Activated naive CD8-positive, alpha-beta T cell treated with anti-CD3 and anti-CD28 coated beads for 36 hours (primary cell): ENCODE measurements around the gene ANKRD35. TPM values are rescaled to one million over a fixed set of nuclear protein-coding genes. Genes with fewer than 3 reads are reported as not detected.

Source experiments
- DNase-seq: peaks from one replicate; pipeline ENCODE4 v3.0.0; 2021
- H3K27ac Mint-ChIP-seq: one replicate; pipeline ENCODE4 v1.8.0; 2022; ENCODE audit warnings: mild to moderate bottlenecking, moderate library complexity, mixed read lengths
- H3K27me3 Mint-ChIP-seq: one replicate; pipeline ENCODE4 v1.8.0; 2022; ENCODE audit warnings: mild to moderate bottlenecking, mixed read lengths
- H3K36me3 Mint-ChIP-seq: one replicate; pipeline ENCODE4 v1.8.0; 2021; ENCODE audit warnings: mild to moderate bottlenecking, mixed read lengths
- H3K4me1 Mint-ChIP-seq: one replicate; pipeline ENCODE4 v1.8.0; 2021; ENCODE audit warnings: mixed read lengths
- H3K4me3 Mint-ChIP-seq: one replicate; pipeline ENCODE4 v1.8.0; 2022; ENCODE audit warnings: mild to moderate bottlenecking, moderate library complexity, mixed read lengths
- H3K9me3 Mint-ChIP-seq: one replicate; pipeline ENCODE4 v1.8.0; 2022; ENCODE audit warnings: mixed read lengths
- total RNA-seq, 2 experiments: library from RNA; stranded (reverse); gene quantifications; one replicate each; pipeline ENCODE4 v1.2.3, GENCODE V29; 2021

ANKRD35 gene
- total RNA-seq, 2 experiments from 2014 or later = 0.58 to 0.64 TPM

DNA sequence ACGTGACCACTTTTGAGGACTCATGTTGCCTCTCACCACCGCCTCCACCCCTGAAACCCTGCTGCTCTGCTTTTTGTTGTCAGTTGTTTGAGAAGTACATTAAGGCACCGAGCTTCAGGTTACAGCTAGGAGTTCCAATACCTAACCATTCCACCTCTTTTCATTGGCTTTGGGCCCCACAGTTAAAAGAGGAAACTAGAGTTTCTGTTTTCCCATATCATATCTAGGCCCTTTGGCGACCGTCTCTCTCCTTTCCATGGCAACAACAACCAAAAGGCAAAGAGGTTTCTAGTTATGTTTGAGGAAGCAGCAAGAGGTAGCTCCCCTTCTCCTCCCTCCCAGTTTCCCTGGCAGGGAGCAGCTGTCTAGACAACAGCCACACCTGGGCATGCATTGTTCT, 5.9 kb downstream of the ANKRD35 start:
- Mint-ChIP-seq H3K36me3 (no peaks in the 10 kb centered on the region), H3K4me3 (no peak overlapping the region), H3K27ac (no peak overlapping the region), H3K27me3 (peaks cover 23% of the 10 kb centered on the region), H3K4me1 (peaks cover 2% of the 10 kb centered on the region), H3K9me3 (no peaks in the 10 kb centered on the region)
- no peak for DNase-seq

DNA sequence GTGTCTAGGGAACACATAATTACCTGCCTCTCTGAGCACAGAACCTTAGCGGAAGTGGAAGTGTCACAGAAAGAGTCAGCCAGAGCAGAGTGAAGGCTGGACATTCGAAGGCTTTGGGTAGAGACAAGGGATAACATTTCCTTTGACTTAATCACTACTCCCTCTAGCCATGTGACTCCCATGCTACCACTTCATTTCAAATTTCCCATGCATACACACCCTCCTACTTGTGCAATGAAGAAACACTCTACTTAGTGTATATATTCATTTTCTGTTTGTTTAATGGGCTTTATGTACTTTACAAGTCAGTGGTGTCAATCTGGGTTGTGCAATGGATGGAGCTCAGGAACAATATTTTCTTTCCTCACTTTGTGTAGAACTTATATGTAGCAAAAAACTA, 6.9 kb downstream of the ANKRD35 start:
- no peak for DNase-seq
- Mint-ChIP-seq H3K9me3 (no peaks in the 10 kb centered on the region), H3K36me3 (no peaks in the 10 kb centered on the region), H3K4me1 (peaks cover 2% of the 10 kb centered on the region), H3K27ac (no peak overlapping the region), H3K27me3 (peaks cover 12% of the 10 kb centered on the region), H3K4me3 (no peak overlapping the region)

DNA sequence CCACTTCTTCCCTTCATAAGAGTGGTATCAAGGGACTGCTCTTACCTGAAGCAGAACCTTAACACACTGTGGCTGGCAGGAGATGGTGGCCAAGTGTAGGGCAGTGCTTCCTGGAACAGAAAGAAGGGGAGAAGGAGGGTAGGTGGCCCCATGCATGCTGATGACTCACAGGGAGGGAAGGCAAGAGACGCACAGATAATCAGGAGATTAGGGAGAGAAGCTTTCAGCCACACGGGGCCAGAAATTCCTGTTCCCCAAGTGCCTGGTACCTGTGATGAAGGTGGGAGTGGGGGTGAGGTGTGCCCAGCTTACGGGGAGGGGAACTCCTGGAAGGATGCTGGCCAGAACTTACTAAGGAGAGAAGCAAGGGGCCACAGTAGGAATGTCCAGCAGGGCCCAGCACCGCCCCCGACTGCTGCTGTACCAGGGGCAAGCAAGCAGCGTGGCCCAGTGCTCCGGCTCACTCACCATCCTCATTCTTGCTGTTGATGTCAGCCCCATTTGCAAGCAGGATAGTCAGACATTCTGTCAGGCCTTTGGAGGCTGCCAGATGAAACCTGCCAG, 7.7 kb downstream of the ANKRD35 start:
- Mint-ChIP-seq H3K4me1 (peaks cover 2% of the 10 kb centered on the region), H3K9me3 (no peaks in the 10 kb centered on the region), H3K27me3 (peaks cover 7% of the 10 kb centered on the region), H3K4me3 (no peak overlapping the region), H3K27ac (no peak overlapping the region), H3K36me3 (no peaks in the 10 kb centered on the region)
- no peak for DNase-seq

DNA sequence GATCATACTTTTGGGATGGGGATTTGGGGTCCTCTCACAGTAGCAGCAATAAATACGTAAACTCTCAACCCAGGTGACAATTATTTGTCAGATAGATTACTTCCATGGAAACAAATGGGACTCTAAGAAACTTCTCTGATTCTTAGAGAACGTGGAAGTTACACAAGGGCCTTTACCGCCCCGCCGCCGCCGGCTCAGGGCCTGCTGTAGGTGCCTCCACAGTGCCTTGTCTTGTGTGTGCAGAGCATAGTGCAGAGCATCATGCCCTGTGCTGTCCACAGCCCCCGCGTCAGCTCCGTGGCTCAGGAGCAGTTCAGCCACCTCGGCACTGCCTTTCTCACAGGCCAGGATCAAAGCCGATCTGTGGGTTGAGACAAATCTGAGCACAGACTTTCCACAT, 11.0 kb downstream of the ANKRD35 start:
- Mint-ChIP-seq H3K36me3 (no peaks in the 10 kb centered on the region), H3K4me3 (no peak overlapping the region), H3K4me1 (peaks cover 10% of the 10 kb centered on the region), H3K27ac (no peak overlapping the region), H3K9me3 (no peaks in the 10 kb centered on the region), H3K27me3 (peaks cover 3% of the 10 kb centered on the region)
- DNase-seq = no peak

DNA sequence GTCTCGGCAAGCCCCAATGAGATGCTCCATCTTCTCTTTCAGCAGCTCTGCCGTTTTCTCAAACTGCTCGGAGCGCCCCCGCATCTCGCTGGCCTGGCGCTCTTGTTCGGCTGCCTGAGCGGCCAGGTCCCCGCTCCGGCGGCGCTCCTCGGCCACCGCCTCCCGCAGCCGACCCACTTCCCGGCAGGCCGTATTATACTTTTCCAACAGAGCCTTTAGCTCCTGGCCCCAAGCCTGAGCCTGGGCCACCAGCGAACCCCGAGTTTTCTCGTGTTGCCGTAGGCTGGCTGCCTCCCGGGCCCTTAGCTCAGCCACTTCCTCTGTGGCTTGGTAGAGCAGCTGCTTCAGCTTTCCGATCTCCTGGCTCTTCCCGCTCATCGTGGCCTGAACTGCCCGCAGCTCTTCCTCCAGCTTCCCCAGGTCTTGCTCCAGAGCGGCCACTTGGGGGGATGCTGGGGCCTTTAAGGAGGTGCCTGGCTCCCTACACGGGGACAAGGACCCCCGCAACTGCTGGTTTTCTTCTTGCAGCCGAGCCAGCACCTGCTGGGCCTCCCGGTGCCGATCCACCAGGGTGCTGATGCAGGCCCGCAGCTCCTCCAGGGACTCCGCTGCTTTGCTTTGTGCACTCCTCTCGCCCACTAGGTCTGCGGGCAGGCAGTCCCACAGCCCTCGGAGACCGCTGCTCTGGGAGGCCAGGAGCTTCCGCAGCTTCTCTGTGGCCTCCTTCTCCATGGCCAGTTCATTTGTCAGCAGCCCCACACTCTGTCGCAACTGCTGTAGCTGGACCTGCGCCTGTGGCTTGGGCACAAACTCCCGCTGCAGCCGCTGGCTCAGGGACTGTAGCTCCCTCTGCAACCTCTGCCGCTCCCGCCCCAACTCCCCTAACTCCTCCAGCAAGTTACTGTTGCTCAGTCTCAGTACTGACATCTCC, 13.4 kb downstream of the ANKRD35 start:
- Mint-ChIP-seq H3K4me1 (peaks cover 10% of the 10 kb centered on the region), H3K27me3 (peaks cover 3% of the 10 kb centered on the region), H3K9me3 (no peaks in the 10 kb centered on the region), H3K36me3 (no peaks in the 10 kb centered on the region), H3K4me3 (peak overlapping the region; percentile 75), H3K27ac (peak overlapping the region; percentile 39)
- DNase-seq = peak; percentile 43

DNA sequence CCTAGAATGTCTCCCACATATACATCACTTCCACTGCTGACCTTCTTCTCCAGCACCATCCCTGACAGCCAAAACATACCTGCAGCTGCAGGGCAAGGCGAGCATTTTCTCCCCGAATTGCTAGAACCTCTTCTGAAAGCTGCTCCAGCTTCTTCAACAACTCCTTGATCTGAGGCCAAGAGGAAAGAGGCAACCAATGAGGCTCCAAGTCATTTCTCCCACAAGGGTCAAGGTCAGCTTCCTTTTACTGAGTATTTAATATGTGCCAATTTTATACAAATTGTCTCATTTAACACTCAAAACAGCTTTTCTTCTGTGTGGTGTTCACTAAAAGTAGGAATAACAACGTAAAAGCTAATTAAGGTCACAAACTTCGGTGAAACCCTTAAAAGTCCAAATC, 17.4 kb downstream of the ANKRD35 start:
- no peak for DNase-seq
- no peak overlapping the region for H3K27ac Mint-ChIP-seq
- no peaks in the 10 kb centered on the region for H3K9me3 Mint-ChIP-seq
- H3K27me3 Mint-ChIP-seq = peaks cover 3% of the 10 kb centered on the region
- H3K4me3 Mint-ChIP-seq = no peak overlapping the region
- no peaks in the 10 kb centered on the region for H3K36me3 Mint-ChIP-seq
- H3K4me1 Mint-ChIP-seq = peaks cover 10% of the 10 kb centered on the region

DNA sequence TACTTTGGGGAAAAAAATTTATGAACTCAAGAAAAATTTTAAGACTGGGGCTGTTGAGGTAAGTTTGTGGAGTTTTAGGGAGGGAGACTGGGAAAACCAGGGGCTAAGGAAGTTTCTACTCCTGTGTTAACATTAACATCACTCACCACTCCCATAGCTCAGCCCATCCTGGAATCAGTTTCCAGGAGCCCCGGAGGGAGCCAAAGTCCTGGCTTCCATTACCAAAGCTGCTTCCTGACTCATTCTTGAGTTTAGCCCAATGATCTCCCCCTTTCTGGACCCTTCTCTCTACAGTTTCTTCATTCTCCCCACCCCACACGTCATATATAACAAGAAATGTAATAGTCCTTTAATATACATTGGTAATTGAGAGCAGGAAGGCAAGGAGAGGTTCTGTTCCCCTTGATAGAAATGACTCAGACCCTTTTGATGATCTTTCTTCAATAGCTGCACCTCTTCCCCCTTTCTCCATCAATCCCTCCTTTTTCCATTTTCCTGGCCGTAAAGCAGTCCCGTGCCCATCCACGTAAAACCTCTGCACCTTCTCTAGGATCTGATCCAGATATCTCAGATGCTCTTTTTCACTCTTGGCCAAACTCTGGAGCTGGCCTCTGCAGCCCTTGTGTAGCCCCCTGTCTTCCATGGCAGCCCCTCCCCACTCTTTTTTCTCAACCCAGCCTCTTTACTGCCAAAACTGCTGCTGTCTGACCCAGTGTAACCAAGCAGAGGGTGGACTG, 22.2 kb downstream of the ANKRD35 start:
- no peaks in the 10 kb centered on the region for H3K9me3 Mint-ChIP-seq

DNA sequence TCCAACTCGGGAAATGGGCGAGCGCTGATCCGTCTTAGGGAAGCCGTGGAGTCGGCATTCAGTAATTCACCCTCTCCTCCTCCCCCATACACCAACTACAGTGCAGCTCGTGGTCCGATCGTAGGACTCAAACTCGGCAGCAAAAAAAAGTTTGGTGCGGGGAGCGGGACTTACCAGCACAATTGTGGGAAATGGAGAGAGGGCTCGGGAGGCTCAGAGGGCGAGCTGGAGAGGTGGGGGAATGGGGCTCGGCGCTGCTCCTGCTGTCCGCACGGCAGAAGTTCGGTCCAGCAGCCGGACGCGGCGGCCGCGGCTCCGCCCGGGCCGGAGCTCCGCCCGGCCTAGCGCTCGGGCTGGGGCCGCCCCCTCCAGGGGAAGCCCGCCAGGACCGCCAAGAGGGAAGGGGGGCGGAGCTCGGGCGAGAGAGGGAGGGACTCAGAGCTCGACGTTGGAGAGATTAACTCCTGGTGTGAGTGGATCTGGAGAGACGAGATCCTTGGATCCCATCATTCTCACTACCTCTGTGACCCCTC, 26.1 kb downstream of the ANKRD35 start:
- peak; percentile 85 for DNase-seq
- Mint-ChIP-seq H3K9me3 (peaks cover 3% of the 10 kb centered on the region), H3K4me1 (peaks cover 11% of the 10 kb centered on the region), H3K4me3 (peak overlapping the region; percentile 90), H3K27ac (peak overlapping the region; percentile 89), H3K27me3 (no peaks in the 10 kb centered on the region), H3K36me3 (peaks cover 5% of the 10 kb centered on the region)

More for the DNA sequence above, 22.2 kb downstream of the ANKRD35 start:
- Mint-ChIP-seq H3K4me1 (peaks cover 4% of the 10 kb centered on the region), H3K36me3 (no peaks in the 10 kb centered on the region), H3K4me3 (no peak overlapping the region), H3K27ac (no peak overlapping the region), H3K27me3 (peaks cover 3% of the 10 kb centered on the region)
- DNase-seq = no peak

DNA sequence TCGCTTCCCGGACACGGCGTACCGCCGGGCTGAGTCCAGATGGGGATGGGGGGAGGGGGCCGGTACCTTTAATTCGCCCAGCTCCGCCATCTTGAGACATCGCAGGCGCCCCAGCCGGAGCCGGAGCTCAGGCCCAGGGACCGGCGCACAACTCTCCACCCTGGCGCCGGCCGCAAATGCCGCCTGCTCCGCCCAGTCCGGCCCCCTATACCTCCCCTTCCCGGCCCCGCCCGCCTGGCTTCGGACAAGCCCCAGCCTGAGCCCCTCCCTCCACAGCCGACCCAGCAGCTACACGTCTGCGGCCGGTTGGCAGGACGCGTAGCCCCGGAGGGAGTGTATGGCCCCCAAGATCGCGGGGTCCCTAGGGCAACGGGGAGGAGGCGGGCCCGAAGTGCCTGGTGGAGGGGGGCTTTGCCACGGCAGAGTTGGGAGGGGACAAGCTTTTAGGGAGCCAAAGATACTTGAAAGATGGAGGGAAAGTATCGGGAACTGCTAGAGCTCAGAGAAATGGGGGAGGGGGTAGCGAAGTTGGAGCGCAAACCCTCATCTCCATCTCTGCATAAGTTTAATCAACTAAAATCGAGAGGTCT, 26.7 kb downstream of the ANKRD35 start, which contains the start of gene PIAS3:
Gene PIAS3, minus strand, starts transcription at position 181 of the 590 bp plus-strand sequence. Its CDS starts 91 bp downstream, at position 90.
- Mint-ChIP-seq H3K9me3 (peaks cover 3% of the 10 kb centered on the region), H3K27me3 (no peaks in the 10 kb centered on the region), H3K27ac (peak within 1 kb of the TSS; percentile 89), H3K4me1 (peaks cover 11% of the 10 kb centered on the region), H3K4me3 (peak within 1 kb of the TSS; percentile 90), H3K36me3 (peaks cover 5% of the 10 kb centered on the region)
- DNase-seq = peak; percentile 92

DNA sequence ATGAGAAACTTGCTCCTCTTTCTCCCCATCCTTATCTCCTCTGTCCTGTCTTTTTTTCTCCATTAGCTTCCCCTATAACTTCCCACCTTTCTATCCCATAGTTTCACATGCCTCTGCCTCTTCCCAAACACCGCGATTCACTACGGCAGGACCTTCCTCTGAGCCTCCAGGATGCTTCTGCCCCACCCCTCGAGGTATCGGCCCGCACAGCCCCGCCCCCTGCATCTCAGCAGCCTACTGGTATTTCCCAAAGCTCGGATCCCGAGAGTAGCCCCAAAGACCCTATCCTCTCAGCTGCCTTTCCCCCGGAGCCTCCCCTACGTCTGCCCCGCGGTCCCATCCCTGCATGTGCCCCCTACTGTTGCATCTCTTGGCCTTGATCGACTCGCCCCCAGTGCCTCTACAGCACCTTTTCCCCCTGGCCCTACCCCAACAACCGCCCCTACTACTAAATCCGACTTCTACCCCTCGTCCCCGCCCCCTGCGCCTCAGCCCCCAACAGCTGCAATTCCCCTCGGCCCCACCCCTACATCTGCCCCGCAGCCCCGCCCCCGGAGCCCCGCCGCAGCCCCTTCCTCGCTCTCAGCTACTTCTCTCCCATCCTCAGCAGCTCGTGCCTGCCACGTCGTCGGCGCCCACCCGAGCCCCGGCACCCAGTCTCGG, 27.3 kb downstream of the ANKRD35 start:
- peak; percentile 71 for DNase-seq
- H3K4me3 Mint-ChIP-seq = peak overlapping the region; percentile 90
- peaks cover 3% of the 10 kb centered on the region for H3K9me3 Mint-ChIP-seq
- peak overlapping the region; percentile 89 for H3K27ac Mint-ChIP-seq
- H3K4me1 Mint-ChIP-seq = peaks cover 11% of the 10 kb centered on the region
- peaks cover 5% of the 10 kb centered on the region for H3K36me3 Mint-ChIP-seq
- no peaks in the 10 kb centered on the region for H3K27me3 Mint-ChIP-seq

DNA sequence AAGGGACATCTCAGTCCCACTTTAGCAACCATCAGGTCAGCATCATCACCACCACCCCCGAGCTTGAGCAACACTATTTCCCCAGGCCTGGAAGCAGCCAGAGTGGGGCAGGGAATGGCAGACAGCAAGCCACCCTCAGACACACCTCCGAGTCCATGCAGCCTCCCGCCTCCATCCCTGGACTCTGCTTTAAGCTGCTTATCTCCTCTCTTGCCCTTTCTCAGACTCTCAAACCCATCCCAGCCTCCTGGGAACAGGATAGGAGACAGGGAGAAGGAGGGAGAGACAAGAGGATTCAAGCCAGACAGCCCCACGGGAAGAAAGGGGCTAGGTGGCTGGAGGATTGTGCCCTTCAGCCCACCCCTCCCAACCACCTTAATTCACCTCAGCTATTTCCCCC, 28.5 kb downstream of the ANKRD35 start:
- no peak overlapping the region for H3K4me3 Mint-ChIP-seq
- H3K27ac Mint-ChIP-seq = no peak overlapping the region
- peaks cover 11% of the 10 kb centered on the region for H3K4me1 Mint-ChIP-seq
- peaks cover 5% of the 10 kb centered on the region for H3K36me3 Mint-ChIP-seq
- H3K9me3 Mint-ChIP-seq = peaks cover 3% of the 10 kb centered on the region
- no peak for DNase-seq
- no peaks in the 10 kb centered on the region for H3K27me3 Mint-ChIP-seq

DNA sequence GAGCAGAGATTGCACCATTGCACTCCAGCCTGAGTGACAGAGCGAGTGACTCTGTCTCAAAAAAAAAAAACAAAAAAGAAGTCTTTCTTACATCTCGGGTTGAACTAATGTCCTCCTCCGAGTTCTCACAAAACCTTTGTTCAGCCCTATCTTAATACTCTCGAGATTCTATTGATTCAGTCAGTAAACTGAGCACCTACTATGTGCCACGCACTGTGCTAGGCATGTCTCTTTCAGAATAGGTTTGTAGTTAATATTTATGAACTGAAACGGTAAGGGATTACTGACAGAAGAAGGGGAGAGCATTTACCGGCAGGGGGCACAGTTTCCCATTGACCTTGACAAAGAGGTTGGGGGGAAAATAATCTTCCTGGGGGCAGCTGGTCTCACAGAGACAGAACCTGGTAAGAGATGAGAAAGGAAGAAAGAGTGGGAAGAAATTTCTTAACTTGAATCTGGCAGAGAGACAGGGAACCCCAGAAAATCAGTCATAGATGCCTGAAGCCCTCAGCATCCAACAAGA, 30.2 kb downstream of the ANKRD35 start:
- no peak overlapping the region for H3K4me3 Mint-ChIP-seq
- no peak for DNase-seq
- no peaks in the 10 kb centered on the region for H3K27me3 Mint-ChIP-seq
- H3K36me3 Mint-ChIP-seq = peaks cover 8% of the 10 kb centered on the region
- H3K9me3 Mint-ChIP-seq = peaks cover 3% of the 10 kb centered on the region
- peaks cover 11% of the 10 kb centered on the region for H3K4me1 Mint-ChIP-seq
- H3K27ac Mint-ChIP-seq = no peak overlapping the region

DNA sequence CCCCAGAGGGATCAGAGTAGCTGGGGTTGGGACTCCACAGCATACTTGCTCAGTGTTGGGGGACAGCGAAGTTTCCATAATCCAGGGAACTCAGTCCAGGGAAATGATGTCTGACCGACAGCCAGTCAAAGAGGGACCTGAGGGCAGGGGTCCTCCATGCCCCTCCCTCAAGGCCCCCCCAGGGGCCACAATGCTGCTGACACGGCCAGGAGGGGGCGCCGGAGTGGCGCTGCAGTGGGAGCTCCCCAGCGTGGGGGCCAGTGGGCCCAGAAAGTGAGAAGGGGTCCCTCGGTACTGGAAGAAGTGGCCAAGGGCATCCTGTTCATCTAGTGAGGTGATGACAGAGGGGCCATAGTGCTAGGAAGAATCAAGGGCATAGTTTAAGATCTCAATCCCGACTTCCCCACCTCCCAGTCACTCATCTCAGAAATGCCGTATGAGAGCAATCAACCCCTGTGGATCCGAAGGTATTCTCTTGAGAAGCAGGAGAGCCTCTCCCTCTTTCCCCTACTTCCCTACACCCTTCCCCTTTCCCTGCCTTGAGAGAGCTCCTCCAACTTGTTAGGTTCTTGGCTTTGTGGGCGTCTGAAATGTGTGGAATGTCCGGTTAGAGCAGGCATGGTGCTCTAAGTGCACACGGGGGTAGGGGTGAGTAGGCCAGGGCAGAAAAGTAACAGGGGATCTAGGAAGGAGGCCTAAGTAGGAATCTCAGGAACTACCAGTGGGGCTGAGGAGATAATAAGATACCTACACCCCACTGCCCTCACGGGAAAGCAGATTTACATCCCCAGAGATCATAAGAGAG, 36.1 kb downstream of the ANKRD35 start:
- no peaks in the 10 kb centered on the region for H3K9me3 Mint-ChIP-seq
- DNase-seq = no peak
- H3K4me1 Mint-ChIP-seq = peaks cover 16% of the 10 kb centered on the region
- no peak overlapping the region for H3K4me3 Mint-ChIP-seq
- H3K27ac Mint-ChIP-seq = no peak overlapping the region
- peaks cover 3% of the 10 kb centered on the region for H3K36me3 Mint-ChIP-seq
- H3K27me3 Mint-ChIP-seq = no peaks in the 10 kb centered on the region
